PC-3 (cell line): Measurements from ENCODE around the gene HOXA9.

Experiments used
- EZH2phosphoT487 ChIP-seq: fragments of 300-600 bp; sonication (generic); IDR thresholded peaks from 2 replicates; pipeline ENCODE4 v1.6.1; 2018; ENCODE audit warnings: mild to moderate bottlenecking, antibody characterized with exemption, low read length, borderline replicate concordance
- TF ChIP-seq, protein P1 (sequence below): fragments of 300-600 bp; sonication (generic); conservative IDR thresholded peaks from 2 replicates; pipeline ENCODE4 v1.5.1; 2017; ENCODE audit warnings: antibody characterized with exemption, low read depth, mild to moderate bottlenecking, low read length

DNA sequence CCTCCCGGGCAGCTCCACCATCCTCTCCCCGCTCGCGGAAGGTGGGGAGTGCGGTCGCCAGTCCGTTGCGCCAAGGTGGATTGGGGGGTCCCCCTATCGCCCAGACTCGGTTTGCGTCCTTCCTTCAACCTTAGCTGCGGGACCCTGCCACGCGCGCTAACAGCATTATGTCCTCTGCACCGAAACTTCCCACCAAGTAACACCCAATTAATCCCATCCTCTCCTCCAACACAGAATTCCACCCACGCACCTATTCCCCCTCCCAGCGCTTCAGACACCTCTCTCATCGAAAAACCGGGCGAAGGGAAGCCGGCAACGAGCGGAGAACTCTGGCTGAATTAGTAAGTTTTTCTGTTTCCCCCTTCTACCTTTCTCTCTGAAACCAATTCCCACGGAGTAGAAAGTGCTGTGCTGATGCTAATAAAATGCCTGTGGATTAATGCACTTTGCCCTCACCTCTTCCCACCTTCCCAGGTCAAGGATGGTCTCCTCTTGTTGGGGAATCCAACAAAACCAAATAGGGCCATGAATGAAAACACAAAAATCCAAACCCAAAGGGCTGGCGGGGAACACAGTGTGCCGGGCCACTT is 13.9 kb downstream of the HOXA9 start:
- TF ChIP-seq, protein P1, sequence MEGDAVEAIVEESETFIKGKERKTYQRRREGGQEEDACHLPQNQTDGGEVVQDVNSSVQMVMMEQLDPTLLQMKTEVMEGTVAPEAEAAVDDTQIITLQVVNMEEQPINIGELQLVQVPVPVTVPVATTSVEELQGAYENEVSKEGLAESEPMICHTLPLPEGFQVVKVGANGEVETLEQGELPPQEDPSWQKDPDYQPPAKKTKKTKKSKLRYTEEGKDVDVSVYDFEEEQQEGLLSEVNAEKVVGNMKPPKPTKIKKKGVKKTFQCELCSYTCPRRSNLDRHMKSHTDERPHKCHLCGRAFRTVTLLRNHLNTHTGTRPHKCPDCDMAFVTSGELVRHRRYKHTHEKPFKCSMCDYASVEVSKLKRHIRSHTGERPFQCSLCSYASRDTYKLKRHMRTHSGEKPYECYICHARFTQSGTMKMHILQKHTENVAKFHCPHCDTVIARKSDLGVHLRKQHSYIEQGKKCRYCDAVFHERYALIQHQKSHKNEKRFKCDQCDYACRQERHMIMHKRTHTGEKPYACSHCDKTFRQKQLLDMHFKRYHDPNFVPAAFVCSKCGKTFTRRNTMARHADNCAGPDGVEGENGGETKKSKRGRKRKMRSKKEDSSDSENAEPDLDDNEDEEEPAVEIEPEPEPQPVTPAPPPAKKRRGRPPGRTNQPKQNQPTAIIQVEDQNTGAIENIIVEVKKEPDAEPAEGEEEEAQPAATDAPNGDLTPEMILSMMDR, result no peak
- no peak for TF ChIP-seq EZH2phosphoT487
